ENCODE measurements around the gene DAW1. TPM values are rescaled to one million over a fixed set of nuclear protein-coding genes. Genes with fewer than 3 reads are reported as not detected.
"Not testable (repeated sequence)": the region's sequence is repeated elsewhere in the genome, so short reads cannot be mapped to it uniquely, and the experiment has no call there.

The DAW1 gene
- total RNA-seq: not detected
- long read RNA-seq: 0 reads

DNA sequence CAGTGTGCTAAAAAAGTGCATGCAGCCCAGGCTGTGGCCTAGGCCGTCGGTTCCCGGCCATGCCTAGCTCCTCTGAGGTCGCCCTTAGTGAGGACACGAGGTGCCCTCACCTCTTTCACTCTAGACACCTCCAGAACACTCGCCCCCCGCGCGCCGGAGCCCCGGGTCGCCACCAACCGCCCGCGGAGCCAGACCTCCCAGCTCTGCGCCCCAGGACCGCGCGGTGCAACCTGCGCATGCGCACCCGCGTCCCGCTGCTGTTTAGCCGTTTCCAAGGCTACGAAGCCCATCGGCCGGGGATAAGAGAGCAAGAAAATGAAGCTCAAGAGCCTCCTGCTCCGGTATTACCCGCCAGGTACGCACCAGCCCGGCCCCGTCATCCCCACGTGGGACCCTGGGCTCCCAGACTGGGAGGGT is at the start of gene DAW1:
Gene DAW1 (plus strand): TSS at position 257 of the 417 bp plus-strand sequence. CDS start 59 bp downstream, at position 316.
- peak; percentile 34 to 58 for DNase-seq
- peak; percentile 78 for ATAC-seq
- intact Hi-C loops (cut with DNase I, micrococcal nuclease): no loop called here

- no peak for DNase-seq
- no peak for ATAC-seq
- intact Hi-C loops (cut with DNase I, micrococcal nuclease): no loop called here
These were observed 48.9 kb upstream of the DAW1 start for GRCh38 chr2:227822416-227823003.

DNA sequence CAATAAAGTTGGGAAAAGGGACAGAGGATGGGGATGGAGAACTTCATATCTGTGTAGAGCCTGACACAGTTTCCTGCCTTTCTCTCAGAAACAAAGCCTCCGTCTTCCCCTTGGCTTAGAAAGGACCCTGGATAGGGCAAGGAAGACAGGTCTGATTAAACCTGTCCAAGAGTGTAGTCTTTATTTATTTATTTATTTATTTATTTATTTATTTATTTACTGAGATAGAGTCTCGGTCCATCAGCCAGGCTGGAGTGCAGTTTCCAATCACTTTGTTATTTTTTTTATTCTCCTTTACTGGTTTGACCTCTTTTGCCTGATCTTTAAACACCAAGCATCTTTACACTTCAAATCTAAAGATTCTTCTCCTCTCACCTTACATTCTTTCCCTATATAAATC is 47.5 kb upstream of the DAW1 start:
- DNase-seq (no peak), ATAC-seq (no peak)
- intact Hi-C loops (cut with DNase I, micrococcal nuclease): no loop called here

DNA sequence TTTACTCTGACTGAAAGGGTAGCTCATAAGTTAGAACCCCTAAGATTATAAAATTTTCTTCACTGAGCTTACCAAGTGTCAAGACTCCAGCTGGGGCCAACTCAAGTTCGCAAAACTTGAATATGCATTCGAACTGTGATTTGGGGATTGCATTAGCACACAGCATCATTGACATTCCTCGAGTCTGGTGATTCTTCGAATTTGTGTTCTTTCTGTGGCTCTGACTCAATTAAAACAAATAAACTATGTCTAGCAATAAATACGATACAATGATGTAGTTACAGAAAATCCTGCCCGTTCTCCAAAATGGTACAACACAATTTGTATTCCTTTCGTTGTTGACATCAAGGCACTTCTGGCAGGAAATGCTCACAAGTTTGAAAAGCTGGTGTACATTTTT is 46.7 kb upstream of the DAW1 start:
- DNase-seq: no peak
- intact Hi-C loops (cut with DNase I, micrococcal nuclease): no loop called here
- ATAC-seq: no peak

DNA sequence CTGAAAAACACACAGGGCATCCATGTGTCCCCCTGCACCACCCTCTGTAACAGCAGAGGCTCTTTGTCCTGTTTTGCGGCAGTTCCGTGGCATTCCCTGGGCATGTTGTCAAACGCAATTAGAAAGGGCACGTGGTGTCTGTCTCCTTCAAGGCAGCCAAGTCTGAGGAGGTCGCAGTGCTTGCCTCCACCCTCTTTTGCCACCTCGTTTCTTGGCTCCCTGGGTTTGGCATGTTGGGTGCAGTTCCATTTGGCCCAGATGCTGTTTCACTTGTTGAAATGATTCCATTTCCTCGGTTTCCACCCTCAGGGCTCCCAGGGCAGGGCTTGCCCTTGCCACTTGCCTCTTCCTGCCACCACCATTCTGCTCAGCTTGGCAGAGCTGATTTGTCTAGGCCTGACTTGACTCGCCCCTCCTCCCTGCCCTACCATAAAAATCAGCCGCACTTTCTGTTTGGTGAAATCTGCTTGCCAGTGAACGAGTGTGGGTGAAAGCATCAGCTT is 45.4 kb upstream of the DAW1 start:
- intact Hi-C loops (cut with DNase I, micrococcal nuclease): no loop called here
- peak; percentile 47 to 54 for DNase-seq
- peak; percentile 81 for ATAC-seq

DNA sequence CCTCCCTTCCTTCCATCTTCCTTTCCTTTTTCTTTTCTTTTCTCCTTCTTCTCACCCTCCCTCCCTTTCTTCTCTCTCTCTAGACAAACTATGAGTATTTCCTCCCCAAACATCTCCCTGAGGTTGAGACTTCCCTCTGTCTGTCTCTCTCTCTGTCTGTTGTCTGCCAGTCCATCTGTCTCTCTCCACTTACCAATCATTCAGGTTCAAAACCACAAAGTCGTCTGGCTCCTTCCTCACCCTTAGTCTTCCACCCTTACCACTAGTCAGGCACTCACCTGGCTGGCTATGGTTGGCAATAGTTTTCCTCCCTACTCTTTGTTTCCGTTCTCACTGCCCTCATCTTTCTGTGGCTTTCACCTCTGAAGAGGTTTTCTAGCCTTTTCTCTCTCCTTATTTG is 44.9 kb upstream of the DAW1 start:
- ATAC-seq (no peak), DNase-seq (no peak)
- intact Hi-C loops (cut with DNase I, micrococcal nuclease): no loop called here

- intact Hi-C loops (cut with DNase I, micrococcal nuclease): no loop called here
- DNase-seq (no peak), ATAC-seq (no peak)
These were observed 44.3 kb upstream of the DAW1 start for GRCh38 chr2:227827143-227827542.

DNA sequence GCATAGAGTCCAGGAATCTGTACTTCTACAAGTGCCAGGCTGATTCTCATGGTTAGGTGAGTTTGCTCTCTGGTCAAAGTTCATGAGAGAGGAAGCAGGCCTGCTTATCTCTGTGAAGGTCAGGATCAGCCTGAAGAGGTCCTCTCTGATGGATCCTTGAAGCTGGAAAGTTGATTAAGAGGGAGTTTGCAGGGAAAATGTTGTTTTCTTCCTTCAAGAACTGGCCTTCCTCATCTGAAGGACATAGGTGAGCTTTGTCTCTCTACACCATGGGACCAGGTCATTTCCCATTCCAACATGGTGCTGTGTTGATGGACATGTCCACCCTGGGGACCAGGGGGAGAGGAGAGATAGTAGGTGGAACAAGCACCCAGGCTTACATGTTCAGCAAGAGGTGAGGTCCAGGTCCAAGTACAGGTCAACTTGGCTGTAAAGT is 42.9 kb upstream of the DAW1 start:
- intact Hi-C loops (cut with DNase I, micrococcal nuclease): no loop called here
- DNase-seq: no peak
- peak; percentile 59 for ATAC-seq

- ATAC-seq: no peak
- intact Hi-C loops (cut with DNase I, micrococcal nuclease): no loop called here
These were observed 42.1 kb upstream of the DAW1 start for GRCh38 chr2:227829337-227829736.

GRCh38 chr2:227834423-227834822 is 37.0 kb upstream of the DAW1 start:
- DNase-seq (no peak), ATAC-seq (no peak)
- intact Hi-C loops (cut with DNase I, micrococcal nuclease): no loop called here

More at GRCh38 chr2:227829337-227829736, 42.1 kb upstream of the DAW1 start:
- DNase-seq: no peak

- no peak for ATAC-seq
- no peak for DNase-seq
- intact Hi-C loops (cut with DNase I, micrococcal nuclease): no loop called here
These were observed 36.3 kb upstream of the DAW1 start for GRCh38 chr2:227834916-227835650.

- peak; percentile 86 for ATAC-seq
- DNase-seq: peak; percentile 51 to 64
- intact Hi-C loops (cut with DNase I, micrococcal nuclease): not testable (repeated sequence)
These were observed 31.9 kb upstream of the DAW1 start for GRCh38 chr2:227839339-227840129.

- ATAC-seq (no peak), DNase-seq (no peak)
- intact Hi-C loops (cut with DNase I, micrococcal nuclease): no loop called here
These were observed 24.6 kb upstream of the DAW1 start for GRCh38 chr2:227846831-227847230.

DNA sequence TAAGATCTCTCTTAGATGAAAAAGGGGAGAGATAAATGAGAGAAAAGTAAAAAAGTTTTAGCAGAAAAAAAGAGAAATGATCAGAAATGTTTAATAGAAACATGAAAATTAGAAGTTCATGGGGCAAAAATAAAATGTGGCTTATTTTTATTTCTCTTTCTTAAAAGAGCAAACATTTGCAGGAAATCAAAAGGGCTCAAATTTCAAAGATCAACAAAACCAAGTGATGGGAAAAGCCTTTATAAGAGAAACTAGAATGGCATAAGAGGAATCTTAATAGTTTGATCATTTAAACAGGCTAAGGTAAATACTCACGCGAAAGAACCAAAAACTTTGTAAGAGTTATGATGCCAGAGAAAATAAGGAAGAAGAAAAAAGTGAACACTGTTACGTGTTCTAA is 23.3 kb upstream of the DAW1 start:
- ATAC-seq (peak; percentile 29), DNase-seq (no peak)
- intact Hi-C loops (cut with DNase I, micrococcal nuclease): no loop called here

GRCh38 chr2:227848586-227848985 is 22.8 kb upstream of the DAW1 start:
- ATAC-seq (peak; percentile 71), DNase-seq (no peak)
- intact Hi-C loops (cut with DNase I, micrococcal nuclease): no loop called here

DNA sequence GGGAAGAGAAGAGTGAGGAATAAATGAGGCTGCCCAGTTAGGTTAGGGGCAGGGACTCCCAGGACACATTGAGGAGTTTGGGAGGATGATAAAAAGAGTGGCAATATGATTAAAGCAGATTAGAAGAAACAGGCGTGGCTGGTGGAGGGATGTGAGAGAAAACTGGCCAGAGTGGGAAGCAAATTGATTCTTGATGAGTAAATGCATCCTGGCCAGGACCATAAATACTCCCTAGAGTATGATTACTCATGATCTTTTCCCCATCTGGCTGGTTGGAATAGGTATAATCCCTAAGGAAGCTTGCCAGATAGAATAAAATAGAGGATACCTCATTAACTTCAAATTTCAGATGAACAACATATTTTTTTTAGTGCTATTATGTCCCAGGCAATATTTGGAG is 21.5 kb upstream of the DAW1 start:
- DNase-seq (no peak), ATAC-seq (no peak)
- intact Hi-C loops (cut with DNase I, micrococcal nuclease): no loop called here

DNA sequence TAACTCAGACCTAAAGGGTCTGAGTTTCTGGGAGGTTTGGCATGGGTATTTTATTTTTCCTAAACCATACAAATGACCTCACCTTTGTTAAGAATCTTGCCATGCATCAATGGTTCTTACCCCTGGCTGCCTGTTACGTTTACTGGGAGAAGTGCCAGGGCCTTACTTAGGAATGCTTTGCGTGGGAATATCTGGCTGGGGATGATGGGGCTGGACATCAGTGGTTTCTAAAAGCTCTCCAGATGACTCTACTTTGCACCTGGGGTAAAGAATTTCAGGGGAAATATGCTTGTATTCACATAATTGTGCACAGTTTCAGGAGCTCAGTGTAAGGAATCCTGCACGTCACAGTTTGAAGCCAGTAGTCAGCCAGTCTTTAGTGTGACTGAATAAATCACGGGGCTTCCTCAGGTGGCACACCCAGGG is 18.2 kb upstream of the DAW1 start:
- intact Hi-C loops (cut with DNase I, micrococcal nuclease): no loop called here
- ATAC-seq (no peak), DNase-seq (no peak)

GRCh38 chr2:227853765-227854271 is 17.6 kb upstream of the DAW1 start:
- DNase-seq: no peak
- no peak for ATAC-seq
- intact Hi-C loops (cut with DNase I, micrococcal nuclease): no loop called here

DNA sequence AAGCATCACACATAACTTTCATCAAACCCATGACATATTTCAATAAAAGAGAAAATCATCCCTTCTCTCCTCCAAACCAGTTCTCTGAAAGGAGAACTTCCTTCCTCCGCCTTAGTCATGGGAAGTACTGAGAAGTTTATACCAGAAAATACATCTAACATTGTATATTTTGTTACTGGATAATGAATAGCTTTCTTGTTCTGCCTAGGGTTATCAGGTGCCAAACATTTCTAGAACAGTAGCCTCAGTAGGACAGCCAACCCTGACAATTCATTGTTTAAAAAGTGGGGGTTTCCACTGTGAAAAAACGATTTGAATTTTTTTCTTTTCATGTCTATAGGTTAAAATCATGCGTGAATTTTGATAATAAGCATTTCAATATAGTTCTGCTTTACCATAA is 16.0 kb upstream of the DAW1 start:
- intact Hi-C loops (cut with DNase I, micrococcal nuclease): no loop called here
- DNase-seq (no peak), ATAC-seq (no peak)
